HL-60 (cell line): ENCODE data around the gene PRPF19.

Experiments
- DNase-seq, 2 experiments: peaks; one replicate each; pipeline ENCODE4 v3.0.0-alpha.2; 2010 to 2020; ENCODE audit warnings: low read depth in 1 of 2, low spot score in 1 of 2
- H3K27ac ChIP-seq: fragments of 250-450 bp; sonication (Bioruptor Pico); replicated peaks from 2 replicates; pipeline ENCODE4 v1.5.1; 2020; ENCODE audit warnings: mild to moderate bottlenecking, moderate library complexity
- H3K27me3 ChIP-seq: fragments of 250-450 bp; sonication (Bioruptor Pico); 2 replicates; pipeline ENCODE4 v1.5.1; 2021; ENCODE audit warnings: mild to moderate bottlenecking, moderate library complexity; ENCODE audit not compliant: insufficient read depth, poor library complexity, severe bottlenecking
- H3K4me3 ChIP-seq: replicated peaks from 2 replicates; pipeline ENCODE4 v1.5.1; 2011; ENCODE audit warnings: mild to moderate bottlenecking, control low read depth, low read length; ENCODE audit not compliant: insufficient read depth
- GABPA ChIP-seq: IDR thresholded peaks from 2 replicates; pipeline ENCODE4 v1.6.1; 2012; ENCODE audit warnings: low read depth
- POLR2AphosphoS5 ChIP-seq: IDR thresholded peaks from 2 replicates; pipeline ENCODE4 v1.6.1; 2012; ENCODE audit warnings: low read depth
- SPI1 ChIP-seq: IDR thresholded peaks from 2 replicates; pipeline ENCODE4 v1.6.1; 2012; ENCODE audit warnings: low read depth, mild to moderate bottlenecking, borderline replicate concordance
- TF ChIP-seq, protein P1 (sequence below): IDR thresholded peaks from 2 replicates; pipeline ENCODE4 v1.6.1; 2012; ENCODE audit warnings: low read depth; ENCODE audit not compliant: insufficient replicate concordance
- TF ChIP-seq, protein P2 (sequence below): IDR thresholded peaks from one replicate; pipeline ENCODE4 v1.5.1; 2011; ENCODE audit warnings: low read length, control low read depth, inconsistent platforms; ENCODE audit not compliant: insufficient read depth

PRPF19 gene

DNA sequence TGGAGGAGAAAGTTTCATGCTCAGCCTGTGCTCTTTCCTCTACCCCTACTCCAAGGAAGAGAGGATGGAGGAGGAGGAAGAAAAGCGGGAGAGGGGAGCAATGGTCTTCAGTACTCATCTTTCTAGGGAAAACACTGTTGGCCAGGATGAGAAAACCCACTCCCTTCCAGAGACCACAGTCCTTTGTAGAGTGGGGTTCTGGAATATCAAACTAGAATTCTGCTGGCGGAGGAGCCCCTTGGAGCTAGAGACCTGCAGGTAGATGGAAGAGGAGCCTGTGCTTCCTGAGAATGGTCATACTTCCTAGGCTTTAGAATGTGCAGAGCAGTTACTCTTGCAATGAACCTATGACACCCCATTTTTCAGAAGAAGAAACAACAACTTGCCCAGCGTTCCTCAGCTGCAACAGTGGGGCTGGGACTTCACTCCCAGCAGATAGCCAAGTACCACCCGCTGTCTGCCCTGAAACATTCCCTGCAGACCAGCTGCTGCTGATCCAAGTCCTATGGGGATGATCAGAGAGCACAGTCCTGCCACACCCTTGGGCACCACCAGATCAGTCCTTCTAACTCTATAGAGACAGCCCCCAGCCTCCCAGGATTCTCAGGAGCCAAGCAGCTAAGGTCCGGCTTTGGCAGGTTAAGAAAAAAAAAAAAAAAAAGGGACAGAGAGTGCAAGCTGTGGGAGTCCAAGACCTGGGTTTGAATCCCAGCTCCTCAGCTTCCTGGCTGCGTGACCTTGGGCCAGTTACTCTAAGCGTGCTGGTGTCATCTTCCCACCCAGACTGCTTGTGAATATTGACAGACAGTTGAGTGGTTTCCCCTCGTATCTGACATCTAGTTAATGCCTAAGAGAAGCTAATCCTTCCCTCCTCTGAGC is 51.3 kb downstream of the PRPF19 start:
- Histone ChIP-seq H3K27me3 (no peaks in the 10 kb centered on the region), H3K4me3 (no peak overlapping the region), H3K27ac (no peak overlapping the region)
- DNase-seq = no peak
- TF ChIP-seq, protein P1, sequence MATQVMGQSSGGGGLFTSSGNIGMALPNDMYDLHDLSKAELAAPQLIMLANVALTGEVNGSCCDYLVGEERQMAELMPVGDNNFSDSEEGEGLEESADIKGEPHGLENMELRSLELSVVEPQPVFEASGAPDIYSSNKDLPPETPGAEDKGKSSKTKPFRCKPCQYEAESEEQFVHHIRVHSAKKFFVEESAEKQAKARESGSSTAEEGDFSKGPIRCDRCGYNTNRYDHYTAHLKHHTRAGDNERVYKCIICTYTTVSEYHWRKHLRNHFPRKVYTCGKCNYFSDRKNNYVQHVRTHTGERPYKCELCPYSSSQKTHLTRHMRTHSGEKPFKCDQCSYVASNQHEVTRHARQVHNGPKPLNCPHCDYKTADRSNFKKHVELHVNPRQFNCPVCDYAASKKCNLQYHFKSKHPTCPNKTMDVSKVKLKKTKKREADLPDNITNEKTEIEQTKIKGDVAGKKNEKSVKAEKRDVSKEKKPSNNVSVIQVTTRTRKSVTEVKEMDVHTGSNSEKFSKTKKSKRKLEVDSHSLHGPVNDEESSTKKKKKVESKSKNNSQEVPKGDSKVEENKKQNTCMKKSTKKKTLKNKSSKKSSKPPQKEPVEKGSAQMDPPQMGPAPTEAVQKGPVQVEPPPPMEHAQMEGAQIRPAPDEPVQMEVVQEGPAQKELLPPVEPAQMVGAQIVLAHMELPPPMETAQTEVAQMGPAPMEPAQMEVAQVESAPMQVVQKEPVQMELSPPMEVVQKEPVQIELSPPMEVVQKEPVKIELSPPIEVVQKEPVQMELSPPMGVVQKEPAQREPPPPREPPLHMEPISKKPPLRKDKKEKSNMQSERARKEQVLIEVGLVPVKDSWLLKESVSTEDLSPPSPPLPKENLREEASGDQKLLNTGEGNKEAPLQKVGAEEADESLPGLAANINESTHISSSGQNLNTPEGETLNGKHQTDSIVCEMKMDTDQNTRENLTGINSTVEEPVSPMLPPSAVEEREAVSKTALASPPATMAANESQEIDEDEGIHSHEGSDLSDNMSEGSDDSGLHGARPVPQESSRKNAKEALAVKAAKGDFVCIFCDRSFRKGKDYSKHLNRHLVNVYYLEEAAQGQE = no peak
- no peak for TF ChIP-seq SPI1
- TF ChIP-seq, protein P2, sequence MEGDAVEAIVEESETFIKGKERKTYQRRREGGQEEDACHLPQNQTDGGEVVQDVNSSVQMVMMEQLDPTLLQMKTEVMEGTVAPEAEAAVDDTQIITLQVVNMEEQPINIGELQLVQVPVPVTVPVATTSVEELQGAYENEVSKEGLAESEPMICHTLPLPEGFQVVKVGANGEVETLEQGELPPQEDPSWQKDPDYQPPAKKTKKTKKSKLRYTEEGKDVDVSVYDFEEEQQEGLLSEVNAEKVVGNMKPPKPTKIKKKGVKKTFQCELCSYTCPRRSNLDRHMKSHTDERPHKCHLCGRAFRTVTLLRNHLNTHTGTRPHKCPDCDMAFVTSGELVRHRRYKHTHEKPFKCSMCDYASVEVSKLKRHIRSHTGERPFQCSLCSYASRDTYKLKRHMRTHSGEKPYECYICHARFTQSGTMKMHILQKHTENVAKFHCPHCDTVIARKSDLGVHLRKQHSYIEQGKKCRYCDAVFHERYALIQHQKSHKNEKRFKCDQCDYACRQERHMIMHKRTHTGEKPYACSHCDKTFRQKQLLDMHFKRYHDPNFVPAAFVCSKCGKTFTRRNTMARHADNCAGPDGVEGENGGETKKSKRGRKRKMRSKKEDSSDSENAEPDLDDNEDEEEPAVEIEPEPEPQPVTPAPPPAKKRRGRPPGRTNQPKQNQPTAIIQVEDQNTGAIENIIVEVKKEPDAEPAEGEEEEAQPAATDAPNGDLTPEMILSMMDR = no peak
- no peak for TF ChIP-seq GABPA
- TF ChIP-seq POLR2AphosphoS5 = no peak

DNA sequence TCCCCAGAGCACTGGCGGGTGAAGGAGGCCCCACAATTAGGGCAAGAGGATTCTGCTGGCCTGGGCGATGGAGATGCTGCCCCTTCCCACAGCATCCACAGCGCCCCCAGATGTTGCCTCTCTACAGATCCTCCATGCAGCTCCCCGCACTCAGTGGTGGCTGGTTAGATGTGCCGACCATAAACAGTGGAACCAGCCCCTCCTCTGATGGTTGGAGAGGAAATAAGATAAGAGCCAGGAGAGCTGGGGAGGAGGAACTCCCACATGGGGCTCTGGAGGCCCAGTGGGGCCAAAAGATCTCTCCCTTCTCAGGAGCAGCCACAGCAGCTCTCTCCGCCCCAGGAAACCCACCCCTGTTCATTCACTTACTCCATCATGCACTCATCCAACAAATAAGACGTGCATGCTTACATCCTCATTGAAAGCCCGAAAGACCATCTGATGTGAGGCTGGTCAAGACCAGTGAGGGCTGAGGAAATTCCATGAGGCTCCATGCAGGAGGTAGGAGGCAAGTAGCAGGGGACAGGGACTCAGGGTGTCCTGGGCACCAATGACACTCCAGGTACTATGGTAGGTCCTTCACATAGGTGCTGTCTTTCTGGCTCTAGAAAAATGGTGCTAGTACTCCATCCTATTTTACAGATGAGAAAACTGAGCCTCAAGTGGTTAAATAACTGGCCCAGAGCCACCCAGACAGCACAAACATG is 52.1 kb downstream of the PRPF19 start:
- TF ChIP-seq GABPA (no peak), POLR2AphosphoS5 (no peak), SPI1 (no peak)
- TF ChIP-seq, protein P2 = no peak
- TF ChIP-seq, protein P1 = no peak
- no peaks in the 10 kb centered on the region for H3K27me3 ChIP-seq
- DNase-seq = no peak
- H3K4me3 ChIP-seq = no peak overlapping the region
- no peak overlapping the region for H3K27ac ChIP-seq

DNA sequence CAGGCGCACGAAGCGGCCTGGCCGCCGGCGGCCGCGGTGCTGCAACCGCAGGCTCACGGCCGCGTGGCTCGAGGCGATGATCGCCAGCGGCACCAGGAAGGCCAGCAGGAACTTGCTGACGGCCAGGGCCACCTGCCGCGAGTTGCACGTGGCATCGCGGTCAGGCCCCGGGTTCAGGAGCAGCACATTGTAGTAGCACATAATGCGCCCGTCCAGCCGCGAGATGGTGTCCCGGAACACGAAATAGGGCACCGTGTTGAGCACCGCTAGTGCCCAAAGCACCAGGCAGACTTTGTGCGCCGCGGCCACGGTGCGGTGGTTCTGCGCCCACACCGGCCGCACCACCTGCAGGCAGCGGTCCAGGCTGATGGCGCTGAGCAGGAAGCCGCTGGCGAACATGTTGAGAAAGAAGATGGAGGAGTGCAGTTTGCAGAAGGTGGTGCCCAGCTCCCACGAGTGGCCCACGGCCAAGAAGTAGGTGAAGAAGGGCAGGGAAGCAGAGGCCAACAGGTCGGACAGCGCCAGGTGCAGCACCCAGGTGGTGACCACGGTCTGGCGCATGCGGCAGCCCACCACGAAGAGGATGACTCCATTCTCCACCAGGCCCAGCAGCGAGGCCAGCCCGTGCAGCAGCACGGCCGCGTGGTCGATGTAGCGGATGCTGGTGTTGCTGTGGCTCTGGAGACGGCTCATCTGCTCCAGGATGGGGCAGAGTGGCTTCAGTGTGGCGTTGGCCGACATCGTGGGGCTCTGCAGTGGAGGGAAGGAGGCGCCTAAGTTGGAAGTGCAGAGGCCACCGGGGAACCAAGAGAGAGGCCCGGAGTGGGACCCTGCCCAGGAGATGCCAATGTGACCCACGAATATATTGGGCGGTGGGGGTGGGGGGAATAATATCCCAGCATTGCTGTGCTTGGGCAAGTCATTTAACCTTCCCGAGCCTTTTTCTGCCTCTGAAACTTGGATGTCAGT is 53.1 kb downstream of the PRPF19 start:
- TF ChIP-seq, protein P1 = no peak
- TF ChIP-seq SPI1 = no peak
- no peak for TF ChIP-seq GABPA
- TF ChIP-seq, protein P2 = no peak
- TF ChIP-seq POLR2AphosphoS5 = no peak
- Histone ChIP-seq H3K27me3 (no peaks in the 10 kb centered on the region), H3K4me3 (no peak overlapping the region), H3K27ac (no peak overlapping the region)
- DNase-seq = no peak
